Esophagus muscularis mucosa (tissue), 4 donors: ENCODE measurements around the gene ENPP4. TPM values are rescaled to one million over a fixed set of nuclear protein-coding genes. Genes with fewer than 3 reads are reported as not detected.

Experiments used
- DNase-seq: peaks from one replicate; pipeline ENCODE4 v3.0.0-alpha.2; 2017; ENCODE audit errors: extremely low spot score
- H3K27ac ChIP-seq, 4 donors: fragments of 200-600 bp; sonication (generic); replicated peaks in 1 of 4; 1 replicate in 3 of 4; 2 replicates in 1 of 4; pipeline ENCODE4 v1.5.1; 2016 to 2019; ENCODE audit warnings: mild to moderate bottlenecking in 1 of 4
- H3K27me3 ChIP-seq, 4 donors: fragments of 200-600 bp; sonication (generic); one replicate each; pipeline versions ENCODE4 v1.5.1 to v1.6.0; 2016 to 2019
- H3K36me3 ChIP-seq, 4 donors: fragments of 200-600 bp; sonication (generic); one replicate each; pipeline ENCODE4 v1.5.1; 2016 to 2019
- H3K4me1 ChIP-seq, 4 donors: fragments of 200-600 bp; sonication (generic); one replicate each; pipeline ENCODE4 v1.5.1; 2016 to 2019
- H3K4me3 ChIP-seq, 4 donors: fragments of 200-600 bp; sonication (generic); 1 replicate in 2 of 4; 2 replicates in 2 of 4; pipeline ENCODE4 v1.5.1; 2016 to 2019; ENCODE audit warnings: mild to moderate bottlenecking in 4 of 4, moderate library complexity in 1 of 4
- H3K9me3 ChIP-seq, 4 donors: fragments of 200-600 bp; sonication (generic); 1 replicate in 3 of 4; 2 replicates in 1 of 4; pipeline ENCODE4 v1.5.1; 2016 to 2019
- CTCF ChIP-seq, 3 experiments: fragments of 200-600 bp in 2 of 3; fragments of 450-650 bp in 1 of 3; sonication (generic) in 2 of 3; IDR thresholded peaks; one replicate each; pipeline ENCODE4 v1.5.1; 2017 to 2019; ENCODE audit warnings: antibody characterized with exemption in 3 of 3, mild to moderate bottlenecking in 2 of 3, moderate library complexity in 1 of 3
- EP300 ChIP-seq: sonication (generic); formaldehyde crosslinking; IDR thresholded peaks from one replicate; pipeline ENCODE4 v1.6.1; 2017; ENCODE audit warnings: antibody characterized with exemption
- POLR2A ChIP-seq: fragments of 450-650 bp; IDR thresholded peaks from one replicate; pipeline ENCODE4 v1.6.1; 2017; ENCODE audit warnings: antibody characterized with exemption, moderate library complexity, mild to moderate bottlenecking, low read depth
- POLR2AphosphoS5 ChIP-seq, 2 donors: sonication (generic); formaldehyde crosslinking; IDR thresholded peaks; one replicate each; pipeline ENCODE4 v1.6.1; 2017; ENCODE audit warnings: antibody characterized with exemption in 2 of 2
- WGBS: methylation state at CpG from one replicate; pipeline ENCODE4 v1.1.5; 2018; 5-methylcytosine and 5-hydroxymethylcytosine counted together
- intact Hi-C: fragments of 100-400 bp; cut with DNase I; formaldehyde crosslinking; loops from one replicate; pipeline ENCODE4 v1.15.1; 2023
- total RNA-seq, 4 donors: library from RNA; depleted of rRNA; stranded (reverse); fragments of >200 nt; gene quantifications; one replicate each; pipeline versions ENCODE4 v1.1.0 to v1.2.1, GENCODE V29; 2016

ENPP4 gene
- total RNA-seq, 4 donors from 2014 or later = 19.0 to 38.6 (median 24.6) TPM

- no peaks in the 10 kb centered on the region for H3K9me3 ChIP-seq
- no peak overlapping the region for H3K27ac ChIP-seq
- H3K4me3 ChIP-seq = no peak overlapping the region
- TF ChIP-seq POLR2A = no peak
- TF ChIP-seq EP300 = no peak
- TF ChIP-seq CTCF (IDR thresholded peaks at IDR 0.05) = no peak
- TF ChIP-seq POLR2AphosphoS5 (IDR thresholded peaks at IDR 0.05) = no peak
- intact Hi-C loops = loop anchor here (5.0 kb wide), 1 partner anchor 52 kb away; no protein-coding TSS in a partner anchor
- H3K4me1 ChIP-seq = peaks cover 4 to 17% (median 12%) of the 10 kb centered on the region in 4 donors
- 89% methylated on average over 4 of the region's 4 CpGs for WGBS
- no peaks in the 10 kb centered on the region for H3K36me3 ChIP-seq
- DNase-seq = peak; percentile 72
- no peaks in the 10 kb centered on the region for H3K27me3 ChIP-seq
These were observed 59.9 kb downstream of the ENPP4 start for GRCh38 chr6:46189726-46190125.

- 76% methylated on average over 4 of the region's 4 CpGs for WGBS
- Histone ChIP-seq H3K27me3 (no peaks in the 10 kb centered on the region), H3K36me3 (no peaks in the 10 kb centered on the region), H3K4me1 (peaks cover under 1 to 8% (median 5%) of the 10 kb centered on the region in 4 donors), H3K9me3 (no peaks in the 10 kb centered on the region), H3K4me3 (no peak overlapping the region), H3K27ac (no peak overlapping the region)
- DNase-seq = peak; percentile 64
- TF ChIP-seq POLR2AphosphoS5 (IDR thresholded peaks at IDR 0.05) (no peak), CTCF (IDR thresholded peaks at IDR 0.05) (no peak), POLR2A (no peak), EP300 (no peak)
- intact Hi-C loops = no loop called here
These were observed 61.1 kb downstream of the ENPP4 start for GRCh38 chr6:46190889-46191288.

- no peak for DNase-seq
- peaks cover 0 to 4% (median under 1%) of the 10 kb centered on the region in 4 donors for H3K4me1 ChIP-seq
- 70% methylated on average over 1 of the region's 1 CpG for WGBS
- no peaks in the 10 kb centered on the region for H3K36me3 ChIP-seq
- intact Hi-C loops = no loop called here
- peaks cover 0 to 3% (median 0%) of the 10 kb centered on the region in 4 donors for H3K27me3 ChIP-seq
- no peak overlapping the region for H3K27ac ChIP-seq
- TF ChIP-seq CTCF (IDR thresholded peaks at IDR 0.05) = no peak
- no peak for TF ChIP-seq POLR2AphosphoS5 (IDR thresholded peaks at IDR 0.05)
- no peak for TF ChIP-seq POLR2A
- no peak for TF ChIP-seq EP300
- no peak overlapping the region for H3K4me3 ChIP-seq
- H3K9me3 ChIP-seq = no peaks in the 10 kb centered on the region
These were observed 62.2 kb downstream of the ENPP4 start for GRCh38 chr6:46191961-46192360.

Other genes with a start within 250 kb of the ENPP4 start
- gene CLIC5, start 114.1 kb upstream of the ENPP4 start, total RNA-seq = 1 to 10 TPM; 5.3 to 7.2 (median 6.3) TPM
- gene ENPP5, start 41.0 kb downstream of the ENPP4 start, total RNA-seq = 1 to 10 TPM in 2 of 4 donors, under 1 TPM in 2; 0.46 to 3.8 (median 0.87) TPM